GM23248 (cell line): ENCODE measurements around the gene STXBP6. TPM values are rescaled to one million over a fixed set of nuclear protein-coding genes. Genes with fewer than 3 reads are reported as not detected.

ENCODE experiments used
- DNase-seq: peaks from one replicate; pipeline ENCODE4 v3.0.0-alpha.2; 2015
- H2AFZ ChIP-seq: fragments of 200-600 bp; sonication (generic); 2 replicates; pipeline ENCODE4 v1.6.1; 2016; ENCODE audit warnings: antibody characterized with exemption
- H3F3A ChIP-seq: fragments of 200-600 bp; sonication (generic); 2 replicates; pipeline ENCODE4 v1.6.1; 2016; ENCODE audit warnings: mild to moderate bottlenecking, antibody characterized with exemption, mixed run types; ENCODE audit not compliant: insufficient read depth
- H3K27ac ChIP-seq: fragments of 200-600 bp; sonication (generic); 2 replicates; pipeline ENCODE4 v1.5.1; 2016; ENCODE audit warnings: mild to moderate bottlenecking
- H3K27me3 ChIP-seq: fragments of 200-600 bp; sonication (generic); replicated peaks from 2 replicates; pipeline ENCODE4 v1.6.1; 2016; ENCODE audit warnings: mild to moderate bottlenecking; ENCODE audit not compliant: insufficient read depth
- H3K36me3 ChIP-seq: fragments of 200-600 bp; sonication (generic); 2 replicates; pipeline ENCODE4 v1.6.1; 2016; ENCODE audit warnings: low read depth, mild to moderate bottlenecking
- H3K4me1 ChIP-seq: fragments of 200-600 bp; sonication (generic); 2 replicates; pipeline ENCODE4 v1.6.1; 2016; ENCODE audit warnings: mild to moderate bottlenecking; ENCODE audit not compliant: insufficient read depth
- H3K4me2 ChIP-seq: fragments of 200-600 bp; sonication (generic); one replicate; pipeline ENCODE4 v1.6.1; 2016; ENCODE audit warnings: mild to moderate bottlenecking; ENCODE audit not compliant: unreplicated experiment
- H3K4me3 ChIP-seq: fragments of 200-600 bp; sonication (generic); 2 replicates; pipeline ENCODE4 v1.5.1; 2016; ENCODE audit warnings: mild to moderate bottlenecking
- H3K79me2 ChIP-seq: fragments of 200-600 bp; sonication (generic); 2 replicates; pipeline ENCODE4 v1.6.1; 2016; ENCODE audit warnings: mild to moderate bottlenecking; ENCODE audit not compliant: insufficient read depth
- H3K9ac ChIP-seq: fragments of 200-600 bp; sonication (generic); 2 replicates; pipeline ENCODE4 v1.6.1; 2016; ENCODE audit warnings: mild to moderate bottlenecking
- H3K9me2 ChIP-seq: fragments of 200-600 bp; sonication (generic); 2 replicates; pipeline ENCODE4 v1.6.1; 2016; ENCODE audit warnings: mixed run types, mild to moderate bottlenecking, moderate library complexity; ENCODE audit not compliant: insufficient read depth
- H3K9me3 ChIP-seq: fragments of 200-600 bp; sonication (generic); one replicate; pipeline ENCODE4 v1.6.1; 2017; ENCODE audit warnings: low read depth
- H4K20me1 ChIP-seq: fragments of 200-600 bp; sonication (generic); 2 replicates; pipeline ENCODE4 v1.6.0; 2016; ENCODE audit not compliant: insufficient read depth
- EZH2 ChIP-seq: fragments of 200-600 bp; sonication (generic); IDR thresholded peaks from 2 replicates; pipeline ENCODE4 v1.6.1; 2018; ENCODE audit warnings: antibody characterized with exemption, mild to moderate bottlenecking; ENCODE audit not compliant: insufficient read depth, poor library complexity, severe bottlenecking
- EZH2phosphoT487 ChIP-seq: fragments of 200-600 bp; sonication (generic); IDR thresholded peaks from 2 replicates; pipeline ENCODE4 v1.6.1; 2018; ENCODE audit warnings: antibody characterized with exemption, moderate library complexity, mild to moderate bottlenecking, low read depth; ENCODE audit not compliant: insufficient read depth
- WGBS, 2 experiments: methylation state at CpG; one replicate each; pipeline ENCODE4 v1.1.6; 2015 to 2017; ENCODE audit warnings: low lambda C conversion rate in 2 of 2, low coverage in 1 of 2; ENCODE audit errors: missing lambda C conversion rate in 2 of 2; 5-methylcytosine and 5-hydroxymethylcytosine counted together
- in situ Hi-C: fragments of 300-500 bp; cut with MboI; formaldehyde crosslinking; loops from 2 replicates; pipeline ENCODE4 v1.15.0; 2020
- polyA plus RNA-seq: library from polyadenylated mRNA; unstranded; fragments of >200 nt; fragmentation: Nextera tagmentation; extraction: Ambion mirVana; gene quantifications from 2 replicates; pipeline ENCODE4 v1.2.1, GENCODE V29; 2016
- total RNA-seq: library from RNA; depleted of rRNA; stranded (reverse); fragments of >200 nt; shearing (Covaris generic); gene quantifications from 2 replicates; pipeline ENCODE4 v1.2.3, GENCODE V29; 2014

The STXBP6 gene
- total and polyA plus RNA-seq, 2 experiments from 2014 or later: 13.9 to 19.6 TPM

DNA sequence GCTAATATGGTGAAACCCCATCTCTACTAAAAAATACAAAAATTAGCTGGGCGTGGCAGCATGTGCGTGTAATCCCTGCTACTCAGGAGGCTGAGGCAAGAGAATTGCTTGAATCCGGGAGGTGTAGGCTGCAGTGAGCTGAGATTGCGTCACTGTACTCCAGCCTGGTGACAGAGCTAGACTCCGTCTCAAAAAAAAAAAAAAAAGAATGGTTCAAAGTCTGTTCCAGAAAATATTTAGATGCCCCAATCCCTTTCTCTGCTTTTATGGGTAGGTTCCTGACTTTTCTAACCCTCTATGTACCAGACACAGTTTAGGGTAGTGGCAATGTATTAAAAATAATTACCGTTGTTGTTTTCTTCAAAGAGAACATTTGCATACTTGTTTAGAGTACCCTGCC is 161.4 kb downstream of the STXBP6 start:
- 61 to 72% methylated on average over 6 of the region's 6 CpGs for WGBS, 2 experiments
- H3K9ac ChIP-seq: no peak overlapping the region
- H3K9me2 ChIP-seq: 0 out of 2 replicates have a peak, but pooled peaks cover 5% of the 10 kb centered on the region
- H3K36me3 ChIP-seq: no peaks in the 10 kb centered on the region
- H3K4me1 ChIP-seq: peaks cover 20% of the 10 kb centered on the region
- H3K79me2 ChIP-seq: peaks cover 21% of the 10 kb centered on the region
- H3F3A ChIP-seq: peaks cover 6% of the 10 kb centered on the region; the same call in 1 of the 2 replicates
- no peaks in the 10 kb centered on the region for H3K27me3 ChIP-seq
- no peak overlapping the region for H2AFZ ChIP-seq
- H4K20me1 ChIP-seq: no peaks in the 10 kb centered on the region
- H3K4me2 ChIP-seq: no peak overlapping the region
- no peaks in the 10 kb centered on the region for H3K9me3 ChIP-seq
- peak; percentile 32 for DNase-seq
- no peak overlapping the region for H3K27ac ChIP-seq
- in situ Hi-C loops: no loop called here
- TF ChIP-seq EZH2phosphoT487 (no peak), EZH2 (no peak)
- no peak overlapping the region for H3K4me3 ChIP-seq

DNA sequence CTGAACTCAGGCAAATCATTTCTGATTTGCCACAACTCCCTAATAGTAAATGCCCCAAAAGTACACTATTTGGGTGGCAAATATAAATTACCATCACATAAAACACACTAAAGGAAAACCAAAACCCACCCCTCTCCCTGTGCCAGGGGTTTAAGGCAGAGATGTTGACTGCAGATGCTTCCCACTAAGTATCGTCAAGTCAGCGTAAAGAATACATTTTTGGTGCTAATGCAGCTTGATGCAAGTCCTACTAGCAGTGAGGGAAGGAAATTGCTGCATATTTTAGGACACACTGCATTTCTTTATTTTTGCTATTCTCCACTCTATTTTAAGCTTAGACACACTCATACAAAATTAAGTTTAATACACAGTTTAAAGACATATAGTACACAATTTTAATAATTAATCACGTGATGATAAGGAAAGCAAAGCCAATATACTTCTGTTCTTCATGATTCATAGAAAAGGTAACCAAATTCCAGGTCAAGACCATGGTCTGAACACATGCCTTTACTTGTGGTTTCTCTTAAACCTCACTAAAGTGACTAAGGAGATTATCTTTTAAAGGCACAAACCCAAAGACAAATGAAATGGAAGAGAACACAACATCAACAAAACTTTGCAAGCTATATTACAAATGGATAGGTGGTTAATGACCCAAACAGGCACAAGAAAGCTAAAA is 162.2 kb downstream of the STXBP6 start:
- Histone ChIP-seq H3K4me3 (no peak overlapping the region), H3K27me3 (no peaks in the 10 kb centered on the region), H3K9ac (no peak overlapping the region), H3K27ac (no peak overlapping the region), H3F3A (peaks cover 13% of the 10 kb centered on the region; the same call in 1 of the 2 replicates), H3K4me2 (no peak overlapping the region), H3K9me3 (no peaks in the 10 kb centered on the region), H3K36me3 (no peaks in the 10 kb centered on the region), H3K4me1 (peaks cover 27% of the 10 kb centered on the region), H4K20me1 (no peaks in the 10 kb centered on the region), H2AFZ (no peak overlapping the region), H3K79me2 (peaks cover 21% of the 10 kb centered on the region), H3K9me2 (0 out of 2 replicates have a peak, but pooled peaks cover 5% of the 10 kb centered on the region)
- no peak for TF ChIP-seq EZH2
- no peak for TF ChIP-seq EZH2phosphoT487
- in situ Hi-C loops: no loop called here
- peak; percentile 12 for DNase-seq
- WGBS, 2 experiments: 82 to 83% methylated on average over 3 of the region's 3 CpGs

- Histone ChIP-seq H3K9ac (no peak overlapping the region), H3K4me1 (peaks cover 39% of the 10 kb centered on the region), H2AFZ (no peak overlapping the region), H3K4me3 (no peak overlapping the region), H3K9me3 (no peaks in the 10 kb centered on the region), H3K27ac (no peak overlapping the region), H3K79me2 (peaks cover 22% of the 10 kb centered on the region), H3K9me2 (0 out of 2 replicates have a peak, but pooled peaks cover 5% of the 10 kb centered on the region), H3K27me3 (no peaks in the 10 kb centered on the region), H4K20me1 (no peaks in the 10 kb centered on the region), H3K36me3 (no peaks in the 10 kb centered on the region), H3F3A (peaks cover 16% of the 10 kb centered on the region), H3K4me2 (no peak overlapping the region)
- WGBS, 2 experiments: 56 to 58% methylated on average over 3 of the region's 3 CpGs
- in situ Hi-C loops: no loop called here
- no peak for TF ChIP-seq EZH2phosphoT487
- no peak for DNase-seq
These were observed 164.5 kb downstream of the STXBP6 start for GRCh38 chr14:24885410-24885913.

DNA sequence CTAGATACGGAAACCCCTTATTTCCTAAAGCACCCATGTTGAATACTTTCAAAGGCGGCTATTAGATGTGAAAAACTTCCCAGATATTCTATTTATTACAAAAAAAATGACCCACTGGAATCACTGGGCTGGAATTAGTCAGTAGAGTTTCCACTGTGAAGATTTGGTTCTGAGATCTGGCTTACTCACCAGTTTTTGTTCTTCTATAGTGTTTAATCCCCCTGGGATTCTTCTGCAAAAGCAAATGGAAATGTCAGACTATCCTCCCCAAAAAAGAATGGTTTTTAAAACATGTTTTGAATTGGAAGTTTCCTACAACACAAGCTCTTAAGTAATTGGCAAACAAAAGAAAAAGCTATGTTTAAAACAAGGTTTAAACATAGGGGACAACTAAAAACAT is 166.4 kb downstream of the STXBP6 start:
- Histone ChIP-seq H3K9me3 (no peaks in the 10 kb centered on the region), H3K4me3 (no peak overlapping the region), H3K27ac (no peak overlapping the region), H3K4me1 (peaks cover 35% of the 10 kb centered on the region), H3K36me3 (no peaks in the 10 kb centered on the region), H3F3A (peaks cover 16% of the 10 kb centered on the region), H4K20me1 (no peaks in the 10 kb centered on the region), H3K4me2 (peak overlapping the region; percentile 22), H3K9me2 (0 out of 2 replicates have a peak, but pooled peaks cover 5% of the 10 kb centered on the region), H2AFZ (no peak overlapping the region), H3K79me2 (peaks cover 25% of the 10 kb centered on the region), H3K27me3 (no peaks in the 10 kb centered on the region), H3K9ac (no peak overlapping the region)
- peak; percentile 89 for DNase-seq
- WGBS, 2 experiments: 65 to 74% methylated on average over 2 of the region's 2 CpGs
- TF ChIP-seq EZH2phosphoT487 (no peak), EZH2 (no peak)
- in situ Hi-C loops: no loop called here
